Upper lobe of left lung (tissue), 6 donors: ENCODE results near the gene CSNK1D. TPM values are rescaled to one million over a fixed set of nuclear protein-coding genes. Genes with fewer than 3 reads are reported as not detected.

ENCODE experiments used
- ATAC-seq, 2 donors: fragments of 200-7000 bp; cut with Tn5 transposase; one replicate each; pipeline ENCODE4 v1.9.1; 2022; ENCODE audit warnings: mild to moderate bottlenecking in 2 of 2, moderate library complexity in 2 of 2; ENCODE audit not compliant: low FRiP score in 2 of 2
- DNase-seq, 2 donors: peaks; one replicate each; pipeline ENCODE4 v3.0.0-alpha.2; 2019 to 2020
- H3K27ac ChIP-seq, 4 donors: fragments of 200-600 bp; sonication (generic); one replicate each; pipeline ENCODE4 v1.5.1; 2016 to 2019
- H3K27me3 ChIP-seq, 4 donors: fragments of 200-600 bp; sonication (generic); one replicate each; pipeline ENCODE4 v1.5.1; 2017 to 2019
- H3K36me3 ChIP-seq, 4 donors: fragments of 200-600 bp; sonication (generic); one replicate each; pipeline ENCODE4 v1.5.1; 2016 to 2019
- H3K4me1 ChIP-seq, 4 donors: fragments of 200-600 bp; sonication (generic); one replicate each; pipeline ENCODE4 v1.5.1; 2018 to 2019
- H3K4me3 ChIP-seq, 4 donors: fragments of 200-600 bp; sonication (generic); one replicate each; pipeline ENCODE4 v1.5.1; 2017 to 2019; ENCODE audit warnings: mild to moderate bottlenecking in 2 of 4, moderate library complexity in 1 of 4
- H3K9me3 ChIP-seq, 4 donors: fragments of 200-600 bp; sonication (generic); one replicate each; pipeline ENCODE4 v1.5.1; 2018 to 2019
- CTCF ChIP-seq, 6 experiments: fragments of 450-650 bp in 4 of 6; fragments of 200-600 bp in 2 of 6; sonication (generic) in 2 of 6; IDR thresholded peaks; one replicate each; pipeline ENCODE4 v1.5.1; 2016 to 2019; ENCODE audit warnings: antibody characterized with exemption in 6 of 6
- EP300 ChIP-seq, 4 donors: sonication (generic); formaldehyde crosslinking; IDR thresholded peaks; one replicate each; pipeline ENCODE4 v1.5.1; 2017; ENCODE audit warnings: antibody characterized with exemption in 4 of 4, control low read depth in 2 of 4
- POLR2A ChIP-seq, 4 donors: fragments of 450-650 bp; IDR thresholded peaks; one replicate each; pipeline ENCODE4 v1.5.1; 2016 to 2017; ENCODE audit warnings: antibody characterized with exemption in 4 of 4, mild to moderate bottlenecking in 2 of 4
- POLR2AphosphoS5 ChIP-seq, 2 donors: sonication (generic); formaldehyde crosslinking; IDR thresholded peaks; one replicate each; pipeline ENCODE4 v1.5.1; 2017; ENCODE audit warnings: antibody characterized with exemption in 2 of 2
- WGBS, 2 donors: methylation state at CpG; one replicate each; pipeline ENCODE4 v1.1.5; 2017 to 2018; 5-methylcytosine and 5-hydroxymethylcytosine counted together
- total RNA-seq, 6 donors: library from RNA; depleted of rRNA in 4 of 6; stranded (reverse); fragments of >200 nt in 4 of 6; gene quantifications; one replicate each; pipeline versions ENCODE4 v1.1.0 to v1.2.1, GENCODE V29; 2016 to 2021
- donor health status: DM: no; HTN: no; CAD: no; lungs with moderate emphysema.
- donor health status: DM: no; HTN: yes; CAD: no; lungs with severe emphysema.

The CSNK1D gene
- total RNA-seq, 6 donors from 2014 or later, result 80.6 to 228 (median 152) TPM

- Histone ChIP-seq H3K4me3 (peak overlapping the region in 1 of 4 donors; percentile 73), H3K9me3 (no peaks in the 10 kb centered on the region), H3K27me3 (no peaks in the 10 kb centered on the region), H3K36me3 (peaks cover 12 to 55% (median 34%) of the 10 kb centered on the region in 4 donors), H3K27ac (peak overlapping the region; percentile 57 to 97 (median 88)), H3K4me1 (peaks cover 72 to 86% (median 80%) of the 10 kb centered on the region in 4 donors)
- ATAC-seq, result no peak
- WGBS, 2 donors, result 76 to 81% methylated on average over 9 to 13 of the region's 13 CpGs
- TF ChIP-seq EP300 (IDR thresholded peaks at IDR 0.05) (no peak), CTCF (IDR thresholded peaks at IDR 0.05) (no peak)
- no peak for DNase-seq
Measured at GRCh38 chr17:82269882-82270500, 3.5 kb downstream of the CSNK1D start.

GRCh38 chr17:82269138-82269881 lies 4.2 kb downstream of the CSNK1D start:
- no peak for TF ChIP-seq EP300 (IDR thresholded peaks at IDR 0.05)
- no peak for TF ChIP-seq POLR2A (IDR thresholded peaks at IDR 0.05)
- no peak for TF ChIP-seq CTCF (IDR thresholded peaks at IDR 0.05)
- TF ChIP-seq POLR2AphosphoS5 (IDR thresholded peaks at IDR 0.05), result no peak
- ATAC-seq (no peak), DNase-seq (no peak)
- Histone ChIP-seq H3K9me3 (no peaks in the 10 kb centered on the region), H3K27ac (peak overlapping the region; percentile 17 to 97 (median 88)), H3K4me1 (peaks cover 68 to 81% (median 74%) of the 10 kb centered on the region in 4 donors), H3K27me3 (no peaks in the 10 kb centered on the region), H3K4me3 (no peak overlapping the region), H3K36me3 (peaks cover 18 to 62% (median 41%) of the 10 kb centered on the region in 4 donors)
- WGBS, 2 donors, result 64 to 65% methylated on average over 7 to 10 of the region's 10 CpGs

- peaks cover 66 to 82% (median 73%) of the 10 kb centered on the region in 4 donors for H3K4me1 ChIP-seq
- no peaks in the 10 kb centered on the region for H3K27me3 ChIP-seq
- H3K36me3 ChIP-seq, result peaks cover 32 to 77% (median 55%) of the 10 kb centered on the region in 4 donors
- 23 to 37% methylated on average over 10 to 19 of the region's 21 CpGs for WGBS, 2 donors
- H3K9me3 ChIP-seq, result no peaks in the 10 kb centered on the region
- peak overlapping the region in 2 of 4 donors; percentile 5 to 9 for H3K4me3 ChIP-seq
- peak; percentile 93 to 97 for DNase-seq
- TF ChIP-seq POLR2A (IDR thresholded peaks at IDR 0.05) (no peak), CTCF (IDR thresholded peaks at IDR 0.05) (peak in 1 of 6 experiments; percentile 7), POLR2AphosphoS5 (IDR thresholded peaks at IDR 0.05) (peak; percentile 80 to 89), EP300 (IDR thresholded peaks at IDR 0.05) (peak in 2 of 4 donors; percentile 75 to 86)
- peak overlapping the region; percentile 83 to 90 (median 88) for H3K27ac ChIP-seq
- ATAC-seq, result peak; percentile 96 to 97
Measured at GRCh38 chr17:82267575-82268379, 5.7 kb downstream of the CSNK1D start.

GRCh38 chr17:82266142-82266541 lies 7.4 kb downstream of the CSNK1D start:
- ATAC-seq (no peak), DNase-seq (no peak)
- WGBS, 2 donors, result 88 to 92% methylated on average over 9 to 10 of the region's 10 CpGs
- peaks cover 30 to 84% (median 63%) of the 10 kb centered on the region in 4 donors for H3K36me3 ChIP-seq
- H3K27me3 ChIP-seq, result no peaks in the 10 kb centered on the region
- TF ChIP-seq CTCF (IDR thresholded peaks at IDR 0.05) (no peak), POLR2AphosphoS5 (IDR thresholded peaks at IDR 0.05) (no peak), POLR2A (IDR thresholded peaks at IDR 0.05) (no peak), EP300 (IDR thresholded peaks at IDR 0.05) (no peak)
- H3K9me3 ChIP-seq, result no peaks in the 10 kb centered on the region
- H3K27ac ChIP-seq, result peak overlapping the region; percentile 83 to 90 (median 88)
- H3K4me1 ChIP-seq, result peaks cover 54 to 69% (median 61%) of the 10 kb centered on the region in 4 donors
- H3K4me3 ChIP-seq, result no peak overlapping the region
